Lung (tissue), 16 donors: ENCODE data around the gene FNDC5. TPM values are rescaled to one million over a fixed set of nuclear protein-coding genes. Genes with fewer than 3 reads are reported as not detected.

Experiments
- ATAC-seq: fragments of 200-7000 bp; cut with Tn5 transposase; one replicate; pipeline ENCODE4 v1.9.1; 2020; ENCODE audit warnings: moderate number of reproducible peaks; ENCODE audit not compliant: insufficient read depth, low FRiP score
- DNase-seq, 3 donors: peaks; one replicate each; pipeline ENCODE4 v3.0.0-alpha.2; 2013 to 2017
- H3K27ac ChIP-seq, 2 donors: one replicate each; pipeline ENCODE4 v1.5.1; 2013; ENCODE audit warnings: mild to moderate bottlenecking in 2 of 2, moderate library complexity in 2 of 2, control low read depth in 1 of 2, inconsistent platforms in 1 of 2, low read depth in 1 of 2, low read length in 1 of 2
- H3K27me3 ChIP-seq, 3 donors: one replicate each; pipeline ENCODE4 v1.5.1; 2013; ENCODE audit warnings: low read length in 2 of 3; ENCODE audit not compliant: control insufficient read depth in 3 of 3, insufficient read depth in 3 of 3
- H3K36me3 ChIP-seq, 4 donors: one replicate each; pipeline ENCODE4 v1.5.1; 2013; ENCODE audit warnings: low read length in 4 of 4, mild to moderate bottlenecking in 1 of 4, moderate library complexity in 1 of 4; ENCODE audit not compliant: control insufficient read depth in 4 of 4, insufficient read depth in 4 of 4
- H3K4me1 ChIP-seq, 5 donors: one replicate each; pipeline ENCODE4 v1.5.1; 2013; ENCODE audit warnings: low read length in 5 of 5, mild to moderate bottlenecking in 2 of 5, moderate library complexity in 1 of 5; ENCODE audit not compliant: control insufficient read depth in 5 of 5, insufficient read depth in 5 of 5
- H3K4me3 ChIP-seq: one replicate; pipeline ENCODE4 v1.5.1; 2013; ENCODE audit warnings: mild to moderate bottlenecking, control low read depth, moderate library complexity
- H3K9ac ChIP-seq, 2 donors: one replicate each; pipeline ENCODE4 v1.5.1; 2013; ENCODE audit warnings: low read length in 2 of 2, control low read depth in 1 of 2; ENCODE audit not compliant: insufficient read depth in 1 of 2
- H3K9me3 ChIP-seq, 4 donors: one replicate each; pipeline ENCODE4 v1.5.1; 2013; ENCODE audit warnings: low read length in 3 of 4, mild to moderate bottlenecking in 1 of 4, moderate library complexity in 1 of 4; ENCODE audit not compliant: control insufficient read depth in 4 of 4, insufficient read depth in 3 of 4
- CTCF ChIP-seq: IDR thresholded peaks from 2 replicates; pipeline ENCODE4 v1.5.1; 2012; ENCODE audit warnings: mild to moderate bottlenecking; ENCODE audit errors: control extremely low read depth, extremely low read depth
- WGBS, 2 donors: extraction: QIAGEN DNeasy Blood & Tissue Kit; methylation state at CpG; one replicate each; pipeline ENCODE4 v1.1.7; 2013; 5-methylcytosine and 5-hydroxymethylcytosine counted together
- long read RNA-seq, 5 donors: transcript quantifications; one replicate each; lab custom pipeline, GENCODE V29; 2026
- polyA plus RNA-seq, 2 donors: library from polyadenylated mRNA; stranded (reverse); fragments of 200-250 nt; gene quantifications; one replicate each; pipeline ENCODE4 v1.2.1, GENCODE V29; 2013
- total RNA-seq, 2 donors: library from RNA; depleted of rRNA in 1 of 2; stranded (reverse); fragments of >200 nt in 1 of 2; gene quantifications; one replicate each; pipeline ENCODE4 v1.2.1, GENCODE V29; 2014 to 2021
- donor health status: control.
- donor health status: control.
- donor health status: Bipolar disorder and iron deficiency.
- donor health status: healthy.
- donor health status: DM: yes; HTN: yes; CAD: no.

Gene FNDC5
- total RNA-seq (1 to 10 TPM in 1 of 2 donors, under 1 TPM in 1; 0.18 to 5.3 TPM), polyA plus RNA-seq (under 1 TPM; 0.10 to 0.31 TPM)
- long read RNA-seq, donor 1 = 0 reads
- long read RNA-seq, donor 2 = 0 reads
- long read RNA-seq, donor 3, partial matches to known transcripts = 0 of 1 reads
- long read RNA-seq, donor 3, other reads (novel, unspliced or antisense) = 0 of 1 reads
- long read RNA-seq, donor 4 = 0 reads
- long read RNA-seq, donor 5 = 0 reads

GRCh38 chr1:32870615-32871363, at the start of gene FNDC5:
Gene FNDC5 (minus strand): TSS chr1:32870912.
- 2 to 3% methylated on average over 22 to 98 of the region's 99 CpGs for WGBS, 2 donors
- no peak within 1 kb of the TSS for H3K9ac ChIP-seq

GRCh38 chr1:32919811-32920733, 49.4 kb upstream of the FNDC5 start:
- Histone ChIP-seq H3K36me3 (no peaks in the 10 kb centered on the region), H3K27ac (no peak overlapping the region), H3K4me3 (no peak overlapping the region), H3K27me3 (peaks cover 0 to 6% (median 0%) of the 10 kb centered on the region in 3 donors), H3K4me1 (peaks cover 0 to 6% (median 4%) of the 10 kb centered on the region in 5 donors), H3K9me3 (no peaks in the 10 kb centered on the region), H3K9ac (no peak overlapping the region)
- no peak for TF ChIP-seq CTCF
- no peak for ATAC-seq
- peak in 2 of 3 donors; percentile 14 to 35 for DNase-seq
- WGBS, 2 donors = 83 to 84% methylated on average over 11 of the region's 11 CpGs

More at GRCh38 chr1:32870615-32871363, at the start of gene FNDC5:
- Histone ChIP-seq H3K9me3 (no peaks in the 10 kb centered on the region), H3K36me3 (peaks cover 0 to 8% (median 0%) of the 10 kb centered on the region in 4 donors), H3K4me3 (no peak within 1 kb of the TSS), H3K4me1 (peaks cover 0 to 28% (median 0%) of the 10 kb centered on the region in 5 donors), H3K27me3 (peaks cover 0 to 6% (median 0%) of the 10 kb centered on the region in 3 donors), H3K27ac (no peak within 1 kb of the TSS)
- DNase-seq (peak; percentile 65 to 85 (median 74)), ATAC-seq (no peak)
- TF ChIP-seq CTCF = no peak

GRCh38 chr1:32918179-32918578, 47.5 kb upstream of the FNDC5 start:
- H3K9me3 ChIP-seq = no peaks in the 10 kb centered on the region
- ATAC-seq (no peak), DNase-seq (no peak)
- H3K9ac ChIP-seq = no peak overlapping the region
- no peak overlapping the region for H3K4me3 ChIP-seq
- TF ChIP-seq CTCF = no peak
- peaks cover 0 to 3% (median 0%) of the 10 kb centered on the region in 3 donors for H3K27me3 ChIP-seq
- H3K27ac ChIP-seq = no peak overlapping the region
- H3K36me3 ChIP-seq = no peaks in the 10 kb centered on the region
- 44 to 50% methylated on average over 1 of the region's 1 CpG for WGBS, 2 donors
- no peaks in the 10 kb centered on the region for H3K4me1 ChIP-seq
